ENCODE measurements around the gene CYP2C8. TPM values are rescaled to one million over a fixed set of nuclear protein-coding genes. Genes with fewer than 3 reads are reported as not detected.

Gene CYP2C8
- total RNA-seq, 2 experiments from 2014 or later, result 0.28 to 0.30 TPM

DNA sequence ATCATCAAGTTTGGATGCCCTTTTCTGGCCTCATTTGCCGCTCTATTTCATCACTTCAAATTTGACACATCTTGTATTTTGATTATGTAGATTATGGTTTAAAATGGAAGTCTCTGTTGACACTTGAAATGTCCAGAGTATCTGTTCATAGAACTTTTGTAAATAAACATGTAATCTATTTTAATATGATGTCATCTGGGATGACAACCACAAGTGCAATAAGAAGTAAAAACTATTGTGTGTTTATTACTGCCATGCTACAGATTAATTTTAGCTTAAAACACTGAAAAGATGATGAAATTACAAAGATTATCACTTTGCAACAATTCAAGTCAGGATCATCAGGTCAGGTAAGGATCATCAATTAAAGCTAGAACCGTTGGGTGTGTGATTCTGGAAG, 30.0 kb downstream of the CYP2C8 start:
- H3K9me3 ChIP-seq (ENCODE audit: control insufficient read depth in 1 of 2, insufficient read depth in 1 of 2, low read length in 2 of 2), result no peaks in the 10 kb centered on the region
- no peaks in the 10 kb centered on the region for H3K27me3 ChIP-seq (ENCODE audit: control insufficient read depth in 1 of 2, insufficient read depth in 2 of 2, low read length in 2 of 2)
- ATAC-seq (ENCODE audit: poor library complexity) (no peak), DNase-seq (no peak)
- H3K4me3 Mint-ChIP-seq, result no peak overlapping the region
- POLR2A ChIA-PET, result no interaction called here
- no peaks in the 10 kb centered on the region for H3K27me3 Mint-ChIP-seq
- H3K27ac ChIP-seq (ENCODE audit: low read depth in 1 of 2, low read length in 2 of 2), result no peak overlapping the region
- no peaks in the 10 kb centered on the region for H3K36me3 ChIP-seq (ENCODE audit: insufficient read depth, low read length)
- no peaks in the 10 kb centered on the region for H3K4me1 Mint-ChIP-seq (ENCODE audit: low read depth)
- no peaks in the 10 kb centered on the region for H3K36me3 Mint-ChIP-seq (ENCODE audit: low read depth)
- no peak overlapping the region for H3K27ac Mint-ChIP-seq
- H3K4me1 ChIP-seq (ENCODE audit: insufficient read depth, low read length), result no peaks in the 10 kb centered on the region
- intact Hi-C loops (cut with DNase I, micrococcal nuclease), result no loop called here
- CTCF ChIA-PET, result no interaction called here
- TF ChIP-seq, protein P1, sequence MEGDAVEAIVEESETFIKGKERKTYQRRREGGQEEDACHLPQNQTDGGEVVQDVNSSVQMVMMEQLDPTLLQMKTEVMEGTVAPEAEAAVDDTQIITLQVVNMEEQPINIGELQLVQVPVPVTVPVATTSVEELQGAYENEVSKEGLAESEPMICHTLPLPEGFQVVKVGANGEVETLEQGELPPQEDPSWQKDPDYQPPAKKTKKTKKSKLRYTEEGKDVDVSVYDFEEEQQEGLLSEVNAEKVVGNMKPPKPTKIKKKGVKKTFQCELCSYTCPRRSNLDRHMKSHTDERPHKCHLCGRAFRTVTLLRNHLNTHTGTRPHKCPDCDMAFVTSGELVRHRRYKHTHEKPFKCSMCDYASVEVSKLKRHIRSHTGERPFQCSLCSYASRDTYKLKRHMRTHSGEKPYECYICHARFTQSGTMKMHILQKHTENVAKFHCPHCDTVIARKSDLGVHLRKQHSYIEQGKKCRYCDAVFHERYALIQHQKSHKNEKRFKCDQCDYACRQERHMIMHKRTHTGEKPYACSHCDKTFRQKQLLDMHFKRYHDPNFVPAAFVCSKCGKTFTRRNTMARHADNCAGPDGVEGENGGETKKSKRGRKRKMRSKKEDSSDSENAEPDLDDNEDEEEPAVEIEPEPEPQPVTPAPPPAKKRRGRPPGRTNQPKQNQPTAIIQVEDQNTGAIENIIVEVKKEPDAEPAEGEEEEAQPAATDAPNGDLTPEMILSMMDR (IDR thresholded peaks at IDR 0.05), result no peak
- H3K9me3 Mint-ChIP-seq, result no peaks in the 10 kb centered on the region
- H3K4me3 ChIP-seq (ENCODE audit: low read length), result no peak overlapping the region

DNA sequence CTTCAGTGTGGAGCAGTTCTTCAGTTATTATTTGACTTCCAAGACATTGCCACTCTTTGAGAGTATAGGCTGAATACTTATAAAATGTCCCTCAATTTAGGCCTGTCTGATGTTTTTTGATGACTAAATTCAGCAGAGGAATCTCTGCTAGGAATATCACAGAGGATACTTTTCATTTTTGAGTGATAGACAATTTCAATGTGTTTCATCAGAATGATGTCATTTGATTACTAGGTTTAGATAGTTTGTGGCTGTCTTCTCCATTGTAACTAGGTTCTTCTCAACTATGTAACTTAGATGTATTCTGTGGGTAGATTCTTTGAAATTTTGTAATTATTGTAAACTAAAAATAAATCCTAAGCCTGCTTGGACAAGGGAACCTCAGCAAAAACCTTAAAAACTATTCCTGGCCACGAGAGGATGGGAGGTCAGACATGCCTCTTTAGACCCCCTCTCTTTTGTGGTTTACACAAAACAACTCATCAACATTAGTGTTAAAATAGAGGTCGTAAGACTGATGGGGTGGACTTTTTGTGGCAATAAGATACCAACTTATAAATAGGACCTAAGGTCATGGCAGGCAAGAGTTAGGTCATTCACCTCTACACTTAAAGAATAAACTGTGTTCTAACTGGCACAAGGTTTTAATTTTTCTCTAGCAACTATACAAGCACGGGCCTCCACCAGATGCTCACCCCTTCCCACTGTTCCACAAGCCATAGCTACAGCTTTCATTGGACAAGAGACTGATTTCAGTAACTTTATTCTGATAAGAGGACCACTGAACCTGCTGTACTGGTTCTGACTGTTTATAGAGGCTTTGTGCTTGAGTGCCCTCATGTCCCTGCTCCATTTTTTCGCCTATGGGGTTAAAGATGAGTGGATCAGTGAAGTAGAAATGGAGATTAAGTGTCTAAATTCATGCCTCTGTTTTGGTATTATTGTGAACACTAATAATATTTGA, 33.7 kb downstream of the CYP2C8 start:
- ATAC-seq (ENCODE audit: poor library complexity), result no peak
- H3K4me3 Mint-ChIP-seq, result no peak overlapping the region
- TF ChIP-seq, protein P1 (IDR thresholded peaks at IDR 0.05), result no peak
- H3K9me3 Mint-ChIP-seq, result no peaks in the 10 kb centered on the region
- H3K9me3 ChIP-seq (ENCODE audit: control insufficient read depth in 1 of 2, insufficient read depth in 1 of 2, low read length in 2 of 2), result no peaks in the 10 kb centered on the region
- no peaks in the 10 kb centered on the region for H3K27me3 ChIP-seq (ENCODE audit: control insufficient read depth in 1 of 2, insufficient read depth in 2 of 2, low read length in 2 of 2)
- H3K27ac ChIP-seq (ENCODE audit: low read depth in 1 of 2, low read length in 2 of 2), result no peak overlapping the region
- H3K4me3 ChIP-seq (ENCODE audit: low read length), result no peak overlapping the region
- no peaks in the 10 kb centered on the region for H3K4me1 ChIP-seq (ENCODE audit: insufficient read depth, low read length)
- H3K36me3 ChIP-seq (ENCODE audit: insufficient read depth, low read length), result no peaks in the 10 kb centered on the region
- ChIA-PET CTCF (no interaction called here), POLR2A (no interaction called here)
- no peak for DNase-seq
- H3K4me1 Mint-ChIP-seq (ENCODE audit: low read depth), result no peaks in the 10 kb centered on the region
- H3K27ac Mint-ChIP-seq, result no peak overlapping the region
- H3K27me3 Mint-ChIP-seq, result no peaks in the 10 kb centered on the region
- intact Hi-C loops (cut with DNase I, micrococcal nuclease), result no loop called here
- no peaks in the 10 kb centered on the region for H3K36me3 Mint-ChIP-seq (ENCODE audit: low read depth)

DNA sequence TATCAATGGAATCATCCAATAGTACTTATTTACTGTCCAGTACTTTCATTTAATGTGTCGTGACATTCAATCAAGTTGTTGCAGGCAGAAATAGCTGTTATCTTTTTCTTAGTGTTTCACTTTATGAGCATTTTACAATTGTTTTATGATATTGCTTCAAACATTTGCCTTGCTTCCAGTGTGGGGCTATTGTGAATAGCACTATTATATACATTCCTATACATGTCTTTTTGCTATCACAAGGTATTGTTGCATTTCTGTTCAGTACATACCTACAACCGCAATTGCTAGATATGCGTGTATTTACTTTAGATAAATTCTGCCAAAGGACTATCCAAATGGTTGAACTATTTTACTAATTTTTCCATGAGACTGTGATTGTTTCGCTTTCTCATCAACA, 34.9 kb downstream of the CYP2C8 start:
- H3K36me3 Mint-ChIP-seq (ENCODE audit: low read depth), result no peaks in the 10 kb centered on the region
- no peaks in the 10 kb centered on the region for H3K4me1 Mint-ChIP-seq (ENCODE audit: low read depth)
- DNase-seq (no peak), ATAC-seq (ENCODE audit: poor library complexity) (no peak)
- ChIA-PET CTCF (no interaction called here), POLR2A (no interaction called here)
- Histone ChIP-seq H3K27ac (ENCODE audit: low read depth in 1 of 2, low read length in 2 of 2) (no peak overlapping the region), H3K27me3 (ENCODE audit: control insufficient read depth in 1 of 2, insufficient read depth in 2 of 2, low read length in 2 of 2) (no peaks in the 10 kb centered on the region), H3K36me3 (ENCODE audit: insufficient read depth, low read length) (no peaks in the 10 kb centered on the region), H3K4me3 (ENCODE audit: low read length) (no peak overlapping the region), H3K9me3 (ENCODE audit: control insufficient read depth in 1 of 2, insufficient read depth in 1 of 2, low read length in 2 of 2) (no peaks in the 10 kb centered on the region), H3K4me1 (ENCODE audit: insufficient read depth, low read length) (no peaks in the 10 kb centered on the region)
- H3K4me3 Mint-ChIP-seq, result no peak overlapping the region
- no peaks in the 10 kb centered on the region for H3K27me3 Mint-ChIP-seq
- H3K9me3 Mint-ChIP-seq, result peaks cover 2% of the 10 kb centered on the region
- TF ChIP-seq, protein P1 (IDR thresholded peaks at IDR 0.05), result no peak
- no peak overlapping the region for H3K27ac Mint-ChIP-seq
- intact Hi-C loops (cut with DNase I, micrococcal nuclease), result no loop called here

All from CD4-positive, alpha-beta T cell (primary cell).